CD4-positive, alpha-beta T cell (primary cell): Measurements from ENCODE around the gene SNAPC3. TPM values are rescaled to one million over a fixed set of nuclear protein-coding genes. Genes with fewer than 3 reads are reported as not detected.
A peak's percentile ranks its signal among the peaks of the same experiment; 100 is the strongest.

Experiments used
- ATAC-seq: fragments of 200-7000 bp; cut with Tn5 transposase; one replicate; pipeline ENCODE4 v1.10.0; 2022; ENCODE audit warnings: mild to moderate bottlenecking; ENCODE audit not compliant: poor library complexity
- CTCF ChIA-PET: fragments of 350-600 bp; sonication (Branson Sonifier 250); formaldehyde crosslinking; loops from one replicate; lab custom pipeline; 2021; ENCODE audit warnings: antibody characterized with exemption, inconsistent platforms; lab: Charles Lee
- POLR2A ChIA-PET: fragments of 350-600 bp; sonication (Branson Sonifier 250); formaldehyde crosslinking; loops from one replicate; lab custom pipeline; 2021; ENCODE audit warnings: antibody characterized with exemption, inconsistent platforms; lab: Charles Lee
- DNase-seq, 14 experiments: peaks; one replicate each; pipeline ENCODE4 v3.0.0-alpha.2; 2013 to 2020; ENCODE audit warnings: mixed read lengths in 2 of 14
- H3K27ac ChIP-seq, 2 donors: one replicate each; pipeline versions ENCODE4 v1.5.1 to v1.7.0; 2013; ENCODE audit warnings: low read length in 2 of 2, low read depth in 1 of 2, mild to moderate bottlenecking in 1 of 2
- H3K27me3 ChIP-seq, 2 experiments: 1 replicate in 1 of 2; 2 replicates in 1 of 2; pipeline versions ENCODE4 v1.6.1 to v1.7.0; 2013; ENCODE audit warnings: low read length in 2 of 2, control low read depth in 1 of 2, mild to moderate bottlenecking in 1 of 2, moderate library complexity in 1 of 2; ENCODE audit not compliant: insufficient read depth in 2 of 2, control insufficient read depth in 1 of 2
- H3K36me3 ChIP-seq: one replicate; pipeline ENCODE4 v1.6.1; 2013; ENCODE audit warnings: low read length, control low read depth; ENCODE audit not compliant: insufficient read depth
- H3K4me1 ChIP-seq: one replicate; pipeline ENCODE4 v1.6.1; 2013; ENCODE audit warnings: low read length, control low read depth; ENCODE audit not compliant: insufficient read depth
- H3K4me3 ChIP-seq: one replicate; pipeline ENCODE4 v1.5.1; 2013; ENCODE audit warnings: mild to moderate bottlenecking, low read length, moderate library complexity
- H3K9me3 ChIP-seq, 2 experiments: 1 replicate in 1 of 2; 2 replicates in 1 of 2; pipeline versions ENCODE4 v1.6.1 to v1.7.0; 2013; ENCODE audit warnings: low read length in 2 of 2, mild to moderate bottlenecking in 2 of 2, control low read depth in 1 of 2, moderate library complexity in 1 of 2; ENCODE audit not compliant: control insufficient read depth in 1 of 2, insufficient read depth in 1 of 2
- H3K27ac Mint-ChIP-seq: one replicate; pipeline ENCODE4 v1.8.0; 2020; ENCODE audit warnings: mixed read lengths
- H3K27me3 Mint-ChIP-seq: one replicate; pipeline ENCODE4 v1.8.0; 2021; ENCODE audit warnings: mixed read lengths
- H3K36me3 Mint-ChIP-seq: one replicate; pipeline ENCODE4 v1.8.0; 2021; ENCODE audit warnings: low read depth, mixed read lengths
- H3K4me1 Mint-ChIP-seq: one replicate; pipeline ENCODE4 v1.8.0; 2021; ENCODE audit warnings: low read depth, mixed read lengths
- H3K4me3 Mint-ChIP-seq: one replicate; pipeline ENCODE4 v1.8.0; 2020; ENCODE audit warnings: mild to moderate bottlenecking, mixed read lengths
- H3K9me3 Mint-ChIP-seq: one replicate; pipeline ENCODE4 v1.8.0; 2020; ENCODE audit warnings: mixed read lengths
- CTCF ChIP-seq: fragments of 200-600 bp; IDR thresholded peaks from one replicate; pipeline ENCODE4 v1.8.0; 2022; ENCODE audit warnings: antibody characterized with exemption, mild to moderate bottlenecking
- intact Hi-C, 2 experiments: fragments of 100-400 bp; cut with DNase I in 1 of 2; cut with micrococcal nuclease in 1 of 2; formaldehyde crosslinking; loops; one replicate each; pipeline versions ENCODE4 v1.15.1 to v1.9.0; 2023 to 2025; cut with DNase I, micrococcal nuclease
- total RNA-seq, 174 experiments: library from RNA in 2 of 174; stranded (reverse) in 2 of 174; gene quantifications; one replicate each; pipeline ENCODE4 v1.2.3 and lab custom pipeline; 2021 to 2026

Gene SNAPC3
- total RNA-seq, 2 experiments from 2014 or later, result 3.3 to 4.7 TPM

DNA sequence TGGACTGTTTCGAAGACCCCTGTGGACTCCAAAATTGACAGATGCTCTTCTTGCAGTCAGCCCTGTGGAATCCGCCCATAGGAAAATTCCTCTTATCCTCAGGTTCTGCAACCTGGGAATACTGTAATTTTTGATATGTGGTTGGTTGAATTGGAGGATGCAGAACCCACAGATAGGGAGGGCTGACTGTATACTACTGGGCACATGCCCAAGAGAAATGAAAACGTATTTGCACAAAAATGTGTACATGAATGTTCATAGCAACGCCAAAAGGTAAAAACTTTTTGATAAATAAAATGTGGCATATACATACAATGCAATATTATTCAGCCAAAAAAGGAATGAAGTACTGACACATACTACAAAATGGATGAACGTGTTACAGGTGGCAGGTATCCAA lies 1.9 kb upstream of the SNAPC3 start:
- Histone ChIP-seq H3K9me3 (no peaks in the 10 kb centered on the region), H3K27me3 (no peaks in the 10 kb centered on the region), H3K36me3 (peaks cover 11% of the 10 kb centered on the region), H3K27ac (no peak overlapping the region), H3K4me1 (peaks cover 13% of the 10 kb centered on the region), H3K4me3 (no peak overlapping the region)
- Mint-ChIP-seq H3K9me3 (no peaks in the 10 kb centered on the region), H3K4me3 (peak overlapping the region; percentile 96), H3K4me1 (peaks cover 37% of the 10 kb centered on the region), H3K27me3 (no peaks in the 10 kb centered on the region), H3K36me3 (peaks cover 32% of the 10 kb centered on the region), H3K27ac (no peak overlapping the region)
- ATAC-seq (no peak), DNase-seq (no peak)
- CTCF ChIA-PET, result no interaction called here
- intact Hi-C loops, result loop anchor here in 1 of 2 experiments (5.0 kb wide), 3 partner anchors 63 to 132 kb away; partner anchors contain the start of genes CCDC171 and TTC39B
- no peak for TF ChIP-seq CTCF
- POLR2A ChIA-PET, result no interaction called here

DNA sequence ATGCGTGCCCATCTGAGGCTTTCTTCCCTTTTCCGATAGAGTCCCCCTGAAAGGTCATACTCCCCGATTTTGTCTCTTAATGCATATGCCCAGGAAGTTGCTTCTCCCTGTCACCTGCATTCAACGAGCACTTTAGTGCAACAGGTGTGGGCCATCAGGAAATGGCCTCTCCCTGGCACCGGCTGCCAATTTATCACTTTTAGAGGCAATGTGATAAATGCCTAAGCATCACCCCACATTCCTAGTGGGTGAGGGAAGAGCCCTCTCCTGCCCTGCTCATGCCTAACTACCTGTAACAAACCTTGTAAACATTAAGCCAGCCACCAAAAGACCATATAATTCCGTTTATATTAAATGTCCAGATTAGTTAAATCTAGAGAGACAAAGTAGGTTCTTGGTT lies 1.1 kb upstream of the SNAPC3 start:
- ChIA-PET POLR2A (interaction anchor here (1.0 to 3.9 kb wide), 4 partner anchors 90 to 132 kb away, joined by 3 to 33 read pairs (median 11); partner anchors contain the start of genes CCDC171, PSIP1 and TTC39B), CTCF (interaction anchor here (0.6 to 1.2 kb wide), 2 partner anchors 63 to 91 kb away, joined by 3 read pairs; no protein-coding TSS in a partner anchor)
- Histone ChIP-seq H3K27ac (no peak overlapping the region), H3K27me3 (no peaks in the 10 kb centered on the region), H3K36me3 (peaks cover 18% of the 10 kb centered on the region), H3K9me3 (no peaks in the 10 kb centered on the region), H3K4me3 (no peak overlapping the region), H3K4me1 (peaks cover 17% of the 10 kb centered on the region)
- Mint-ChIP-seq H3K27me3 (no peaks in the 10 kb centered on the region), H3K9me3 (no peaks in the 10 kb centered on the region), H3K36me3 (peaks cover 39% of the 10 kb centered on the region), H3K4me1 (peaks cover 44% of the 10 kb centered on the region), H3K4me3 (peak overlapping the region; percentile 96), H3K27ac (peak overlapping the region; percentile 96)
- intact Hi-C loops, result loop anchor here in 1 of 2 experiments (5.0 kb wide), 3 partner anchors 64 to 131 kb away; partner anchors contain the start of genes CCDC171 and TTC39B
- ATAC-seq (no peak), DNase-seq (no peak)
- no peak for TF ChIP-seq CTCF

GRCh38 chr9:15421990-15422371 lies 695 bp upstream of the SNAPC3 start:
- Histone ChIP-seq H3K27me3 (no peaks in the 10 kb centered on the region), H3K9me3 (no peaks in the 10 kb centered on the region), H3K4me1 (peaks cover 17% of the 10 kb centered on the region), H3K36me3 (peaks cover 23% of the 10 kb centered on the region), H3K27ac (peak overlapping the region; percentile 70 to 82), H3K4me3 (peak overlapping the region; percentile 89)
- no peak for TF ChIP-seq CTCF
- DNase-seq (no peak), ATAC-seq (no peak)
- H3K4me3 Mint-ChIP-seq, result peak overlapping the region; percentile 96
- peaks cover 48% of the 10 kb centered on the region for H3K4me1 Mint-ChIP-seq
- ChIA-PET CTCF (interaction anchor here (0.6 to 1.2 kb wide), 2 partner anchors 62 to 90 kb away, joined by 3 read pairs; no protein-coding TSS in a partner anchor), POLR2A (interaction anchor here (1.0 to 3.9 kb wide), 4 partner anchors 89 to 131 kb away, joined by 3 to 33 read pairs (median 11); partner anchors contain the start of genes CCDC171, PSIP1 and TTC39B)
- H3K36me3 Mint-ChIP-seq, result peaks cover 43% of the 10 kb centered on the region
- intact Hi-C loops, result loop anchor here (1.0 to 5.0 kb wide), 10 partner anchors 65 to 211 kb away; partner anchors contain the start of genes CCDC171 (in 1 of the 2), PSIP1 (in 1 of the 2) and TTC39B (in 1 of the 2)
- no peaks in the 10 kb centered on the region for H3K27me3 Mint-ChIP-seq
- peak overlapping the region; percentile 96 for H3K27ac Mint-ChIP-seq
- H3K9me3 Mint-ChIP-seq, result no peaks in the 10 kb centered on the region
